ENCODE measurements around the gene SMPDL3A. TPM values are rescaled to one million over a fixed set of nuclear protein-coding genes. Genes with fewer than 3 reads are reported as not detected.

Gene SMPDL3A
- total RNA-seq, 4 donors from 2014 or later = 6.6 to 14.9 (median 7.4) TPM

DNA sequence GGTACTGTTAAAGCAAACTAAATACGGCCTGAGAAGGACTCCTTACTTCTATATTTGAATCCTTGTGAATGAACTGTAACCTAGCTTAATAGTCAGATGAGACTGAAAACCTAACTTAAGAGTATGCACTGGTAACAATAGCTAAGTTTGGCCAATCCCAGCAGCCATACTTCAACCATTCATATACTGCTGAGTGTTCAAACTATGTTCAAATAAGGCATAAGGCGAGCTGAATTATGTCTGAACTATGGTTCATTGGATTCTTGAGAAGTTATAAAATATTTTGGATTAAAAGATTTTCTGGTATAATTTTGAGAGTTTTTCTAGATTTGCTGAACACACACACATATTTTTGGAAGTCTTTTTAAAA, 2.2 kb downstream of the SMPDL3A start:
- Histone ChIP-seq H3K27ac (replicated peaks in 1 of 4) (peak overlapping the region in 2 of 4 donors; percentile 96 to 97), H3K9me3 (no peaks in the 10 kb centered on the region), H3K27me3 (no peaks in the 10 kb centered on the region), H3K4me1 (peaks cover 13 to 26% (median 23%) of the 10 kb centered on the region in 4 donors), H3K36me3 (no peaks in the 10 kb centered on the region), H3K4me3 (peak overlapping the region in 1 of 4 donors; percentile 86)
- TF ChIP-seq POLR2AphosphoS5 (IDR thresholded peaks at IDR 0.05) (no peak), EP300 (IDR thresholded peaks at IDR 0.05) (no peak), POLR2A (IDR thresholded peaks at IDR 0.05; ENCODE audit: low read depth) (no peak)
- TF ChIP-seq, protein P1, sequence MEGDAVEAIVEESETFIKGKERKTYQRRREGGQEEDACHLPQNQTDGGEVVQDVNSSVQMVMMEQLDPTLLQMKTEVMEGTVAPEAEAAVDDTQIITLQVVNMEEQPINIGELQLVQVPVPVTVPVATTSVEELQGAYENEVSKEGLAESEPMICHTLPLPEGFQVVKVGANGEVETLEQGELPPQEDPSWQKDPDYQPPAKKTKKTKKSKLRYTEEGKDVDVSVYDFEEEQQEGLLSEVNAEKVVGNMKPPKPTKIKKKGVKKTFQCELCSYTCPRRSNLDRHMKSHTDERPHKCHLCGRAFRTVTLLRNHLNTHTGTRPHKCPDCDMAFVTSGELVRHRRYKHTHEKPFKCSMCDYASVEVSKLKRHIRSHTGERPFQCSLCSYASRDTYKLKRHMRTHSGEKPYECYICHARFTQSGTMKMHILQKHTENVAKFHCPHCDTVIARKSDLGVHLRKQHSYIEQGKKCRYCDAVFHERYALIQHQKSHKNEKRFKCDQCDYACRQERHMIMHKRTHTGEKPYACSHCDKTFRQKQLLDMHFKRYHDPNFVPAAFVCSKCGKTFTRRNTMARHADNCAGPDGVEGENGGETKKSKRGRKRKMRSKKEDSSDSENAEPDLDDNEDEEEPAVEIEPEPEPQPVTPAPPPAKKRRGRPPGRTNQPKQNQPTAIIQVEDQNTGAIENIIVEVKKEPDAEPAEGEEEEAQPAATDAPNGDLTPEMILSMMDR (IDR thresholded peaks at IDR 0.05) = no peak
- DNase-seq (ENCODE audit: extremely low spot score) = no peak
- intact Hi-C loops (cut with DNase I) = no loop called here
- 92% methylated on average over 2 of the region's 2 CpGs for WGBS

DNA sequence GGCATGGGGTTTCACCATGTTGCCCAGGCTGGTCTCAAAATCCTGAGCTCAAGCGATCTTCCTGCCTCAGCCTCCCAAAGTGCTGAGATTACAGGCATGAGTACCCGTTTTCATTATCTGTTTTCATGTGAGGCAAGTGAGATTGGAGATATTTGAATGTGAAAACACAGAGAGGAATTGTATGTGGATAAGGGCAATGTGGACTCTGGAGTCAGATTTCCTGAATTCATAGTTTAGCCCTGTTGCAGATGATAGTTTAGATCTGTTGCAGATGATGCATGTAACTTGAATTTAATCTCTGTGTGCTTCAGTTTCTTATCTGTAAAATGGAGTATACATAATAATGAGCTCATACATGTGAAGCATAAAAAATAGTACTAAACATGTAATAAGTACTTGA, 3.7 kb downstream of the SMPDL3A start:
- Histone ChIP-seq H3K36me3 (peaks cover 0 to 6% (median 3%) of the 10 kb centered on the region in 4 donors), H3K27me3 (no peaks in the 10 kb centered on the region), H3K4me3 (no peak overlapping the region), H3K27ac (replicated peaks in 1 of 4) (no peak overlapping the region), H3K9me3 (no peaks in the 10 kb centered on the region), H3K4me1 (peaks cover 13 to 26% (median 23%) of the 10 kb centered on the region in 4 donors)
- intact Hi-C loops (cut with DNase I) = no loop called here
- no peak for TF ChIP-seq POLR2A (IDR thresholded peaks at IDR 0.05; ENCODE audit: low read depth)
- no peak for TF ChIP-seq POLR2AphosphoS5 (IDR thresholded peaks at IDR 0.05)
- no peak for TF ChIP-seq EP300 (IDR thresholded peaks at IDR 0.05)
- TF ChIP-seq, protein P1 (IDR thresholded peaks at IDR 0.05) = no peak
- DNase-seq (ENCODE audit: extremely low spot score) = no peak
- WGBS = 98% methylated on average over 2 of the region's 2 CpGs

DNA sequence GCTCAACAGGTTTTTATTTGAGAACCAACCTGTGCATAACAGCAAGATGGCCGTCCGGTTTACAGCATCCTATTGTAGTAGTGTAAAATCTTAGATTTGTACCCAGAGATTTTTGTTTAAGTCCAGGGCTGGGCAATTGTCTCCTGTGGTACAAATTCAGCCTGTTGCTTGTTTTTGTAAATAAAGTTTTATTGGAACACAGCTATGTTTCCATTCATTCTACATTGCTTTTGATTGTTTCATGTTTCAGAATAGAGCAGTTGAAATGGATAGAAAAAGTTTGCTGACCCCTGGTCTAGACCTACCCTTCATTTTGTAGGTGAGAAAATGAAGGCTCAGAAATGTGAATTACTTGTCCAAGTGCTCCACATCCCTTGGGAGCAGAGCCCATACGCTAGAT, 8.5 kb downstream of the SMPDL3A start:
- DNase-seq (ENCODE audit: extremely low spot score) = no peak
- 97% methylated on average over 3 of the region's 3 CpGs for WGBS
- intact Hi-C loops (cut with DNase I) = no loop called here
- TF ChIP-seq EP300 (IDR thresholded peaks at IDR 0.05) (no peak), POLR2A (IDR thresholded peaks at IDR 0.05; ENCODE audit: low read depth) (no peak), POLR2AphosphoS5 (IDR thresholded peaks at IDR 0.05) (no peak)
- TF ChIP-seq, protein P1 (IDR thresholded peaks at IDR 0.05) = no peak
- no peak overlapping the region for H3K27ac ChIP-seq (replicated peaks in 1 of 4)
- H3K9me3 ChIP-seq = no peaks in the 10 kb centered on the region
- no peaks in the 10 kb centered on the region for H3K4me1 ChIP-seq
- H3K36me3 ChIP-seq = peaks cover 0 to 18% (median 4%) of the 10 kb centered on the region in 4 donors
- H3K4me3 ChIP-seq = no peak overlapping the region
- no peaks in the 10 kb centered on the region for H3K27me3 ChIP-seq

DNA sequence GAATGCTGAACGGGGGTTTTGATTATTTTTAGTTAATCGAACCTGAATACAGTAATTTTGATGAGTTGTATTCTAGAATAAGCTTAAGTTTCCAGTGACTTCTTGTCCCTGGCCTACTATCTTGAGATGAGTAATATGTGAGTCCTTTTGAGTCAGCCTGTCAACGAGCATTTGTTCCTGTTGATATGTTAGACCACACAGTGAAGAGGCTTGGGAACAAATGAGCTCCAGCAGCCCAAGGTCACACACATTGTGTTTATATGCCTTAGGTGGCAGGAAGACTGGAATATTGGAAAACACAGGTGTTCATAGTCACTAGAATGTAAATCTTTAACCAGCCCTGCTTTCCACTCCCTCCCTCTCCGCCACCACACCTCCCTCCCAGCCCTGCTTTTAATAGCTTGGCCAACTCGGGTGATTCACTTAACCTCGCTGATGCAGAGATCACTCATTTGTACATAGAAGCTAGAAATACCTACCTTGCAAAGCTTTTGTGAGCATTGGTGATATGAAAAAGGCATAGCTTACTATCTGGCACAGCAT, 9.1 kb downstream of the SMPDL3A start:
- TF ChIP-seq POLR2A (IDR thresholded peaks at IDR 0.05; ENCODE audit: low read depth) (no peak), EP300 (IDR thresholded peaks at IDR 0.05) (no peak), POLR2AphosphoS5 (IDR thresholded peaks at IDR 0.05) (no peak)
- TF ChIP-seq, protein P1 (IDR thresholded peaks at IDR 0.05) = no peak
- no peak for DNase-seq (ENCODE audit: extremely low spot score)
- intact Hi-C loops (cut with DNase I) = no loop called here
- 76% methylated on average over 6 of the region's 6 CpGs for WGBS
- Histone ChIP-seq H3K4me3 (no peak overlapping the region), H3K4me1 (no peaks in the 10 kb centered on the region), H3K9me3 (no peaks in the 10 kb centered on the region), H3K27me3 (no peaks in the 10 kb centered on the region), H3K27ac (replicated peaks in 1 of 4) (no peak overlapping the region), H3K36me3 (peaks cover 0 to 18% (median 4%) of the 10 kb centered on the region in 4 donors)

All from esophagus muscularis mucosa (tissue), 4 donors.